Upper lobe of left lung (tissue), 6 donors: ENCODE measurements around the gene TTYH3. TPM values are rescaled to one million over a fixed set of nuclear protein-coding genes. Genes with fewer than 3 reads are reported as not detected.

Source experiments
- ATAC-seq, 2 donors: fragments of 200-7000 bp; cut with Tn5 transposase; one replicate each; pipeline ENCODE4 v1.9.1; 2022; ENCODE audit warnings: mild to moderate bottlenecking in 2 of 2, moderate library complexity in 2 of 2; ENCODE audit not compliant: low FRiP score in 2 of 2
- DNase-seq, 2 donors: peaks; one replicate each; pipeline ENCODE4 v3.0.0-alpha.2; 2019 to 2020
- H3K27ac ChIP-seq, 4 donors: fragments of 200-600 bp; sonication (generic); one replicate each; pipeline ENCODE4 v1.5.1; 2016 to 2019
- H3K27me3 ChIP-seq, 4 donors: fragments of 200-600 bp; sonication (generic); one replicate each; pipeline ENCODE4 v1.5.1; 2017 to 2019
- H3K36me3 ChIP-seq, 4 donors: fragments of 200-600 bp; sonication (generic); one replicate each; pipeline ENCODE4 v1.5.1; 2016 to 2019
- H3K4me1 ChIP-seq, 4 donors: fragments of 200-600 bp; sonication (generic); one replicate each; pipeline ENCODE4 v1.5.1; 2018 to 2019
- H3K4me3 ChIP-seq, 4 donors: fragments of 200-600 bp; sonication (generic); one replicate each; pipeline ENCODE4 v1.5.1; 2017 to 2019; ENCODE audit warnings: mild to moderate bottlenecking in 2 of 4, moderate library complexity in 1 of 4
- H3K9me3 ChIP-seq, 4 donors: fragments of 200-600 bp; sonication (generic); one replicate each; pipeline ENCODE4 v1.5.1; 2018 to 2019
- EP300 ChIP-seq, 4 donors: sonication (generic); formaldehyde crosslinking; IDR thresholded peaks; one replicate each; pipeline ENCODE4 v1.5.1; 2017; ENCODE audit warnings: antibody characterized with exemption in 4 of 4, control low read depth in 2 of 4
- POLR2A ChIP-seq, 4 donors: fragments of 450-650 bp; IDR thresholded peaks; one replicate each; pipeline ENCODE4 v1.5.1; 2016 to 2017; ENCODE audit warnings: antibody characterized with exemption in 4 of 4, mild to moderate bottlenecking in 2 of 4
- POLR2AphosphoS5 ChIP-seq, 2 donors: sonication (generic); formaldehyde crosslinking; IDR thresholded peaks; one replicate each; pipeline ENCODE4 v1.5.1; 2017; ENCODE audit warnings: antibody characterized with exemption in 2 of 2
- WGBS, 2 donors: methylation state at CpG; one replicate each; pipeline ENCODE4 v1.1.5; 2017 to 2018; 5-methylcytosine and 5-hydroxymethylcytosine counted together
- total RNA-seq, 6 donors: library from RNA; depleted of rRNA in 4 of 6; stranded (reverse); fragments of >200 nt in 4 of 6; gene quantifications; one replicate each; pipeline versions ENCODE4 v1.1.0 to v1.2.1, GENCODE V29; 2016 to 2021
- TF ChIP-seq, protein P1 (sequence below), 6 experiments: fragments of 450-650 bp in 4 of 6; fragments of 200-600 bp in 2 of 6; sonication (generic) in 2 of 6; IDR thresholded peaks; one replicate each; pipeline ENCODE4 v1.5.1; 2016 to 2019; ENCODE audit warnings: antibody characterized with exemption in 6 of 6
- donor health status: DM: no; HTN: no; CAD: no; lungs with moderate emphysema.
- donor health status: DM: no; HTN: yes; CAD: no; lungs with severe emphysema.

Gene TTYH3
- total RNA-seq, 6 donors from 2014 or later: 16.5 to 69.6 (median 58.1) TPM

DNA sequence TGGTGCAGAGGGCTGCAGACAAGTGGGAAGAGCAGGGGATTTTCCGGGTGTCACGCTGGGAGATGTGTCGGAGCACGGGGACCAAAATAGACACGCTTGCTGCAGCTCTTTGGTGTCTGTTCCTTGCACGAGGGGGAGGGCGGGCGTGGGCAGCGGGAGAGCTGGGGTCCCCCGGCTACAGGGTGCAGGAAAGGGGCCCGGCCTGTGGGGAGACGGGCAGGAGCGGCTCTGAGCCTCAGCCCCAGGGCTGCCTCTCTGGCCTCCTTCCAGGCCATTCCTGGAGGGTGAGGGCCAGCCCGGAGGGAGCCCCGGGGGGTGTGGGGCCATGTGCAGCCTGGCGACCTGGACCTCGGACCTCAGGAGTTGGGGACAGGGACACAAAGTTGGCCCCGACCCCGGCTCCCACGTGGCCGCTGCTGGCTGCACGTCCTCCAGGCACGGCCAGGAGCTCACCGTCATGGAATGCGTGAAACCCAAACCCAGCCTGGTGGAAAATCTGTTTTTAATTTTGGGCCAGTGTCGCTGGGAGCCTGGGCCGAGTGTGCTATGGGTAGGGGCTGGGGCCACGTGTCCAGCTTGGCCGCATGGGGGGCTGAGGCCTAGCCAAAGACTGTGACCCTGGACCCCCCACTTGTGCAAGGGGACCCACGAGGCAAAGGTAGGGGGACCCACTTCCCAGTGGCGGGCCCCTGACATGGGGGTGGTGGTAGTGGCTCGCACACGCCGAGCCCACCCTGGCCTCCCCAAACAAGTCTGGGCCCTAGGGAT is 6.6 kb downstream of the TTYH3 start:
- Histone ChIP-seq H3K27ac (peak overlapping the region in 3 of 4 donors; percentile 52 to 93 (median 68)), H3K4me3 (no peak overlapping the region), H3K9me3 (no peaks in the 10 kb centered on the region), H3K4me1 (peaks cover 69 to 98% (median 79%) of the 10 kb centered on the region in 4 donors), H3K27me3 (no peaks in the 10 kb centered on the region), H3K36me3 (no peaks in the 10 kb centered on the region)
- DNase-seq (peak in 1 of 2 donors; percentile 82), ATAC-seq (peak in 1 of 2 donors; percentile 10)
- TF ChIP-seq EP300 (IDR thresholded peaks at IDR 0.05) (no peak), POLR2A (IDR thresholded peaks at IDR 0.05) (no peak), POLR2AphosphoS5 (IDR thresholded peaks at IDR 0.05) (no peak)
- TF ChIP-seq, protein P1, sequence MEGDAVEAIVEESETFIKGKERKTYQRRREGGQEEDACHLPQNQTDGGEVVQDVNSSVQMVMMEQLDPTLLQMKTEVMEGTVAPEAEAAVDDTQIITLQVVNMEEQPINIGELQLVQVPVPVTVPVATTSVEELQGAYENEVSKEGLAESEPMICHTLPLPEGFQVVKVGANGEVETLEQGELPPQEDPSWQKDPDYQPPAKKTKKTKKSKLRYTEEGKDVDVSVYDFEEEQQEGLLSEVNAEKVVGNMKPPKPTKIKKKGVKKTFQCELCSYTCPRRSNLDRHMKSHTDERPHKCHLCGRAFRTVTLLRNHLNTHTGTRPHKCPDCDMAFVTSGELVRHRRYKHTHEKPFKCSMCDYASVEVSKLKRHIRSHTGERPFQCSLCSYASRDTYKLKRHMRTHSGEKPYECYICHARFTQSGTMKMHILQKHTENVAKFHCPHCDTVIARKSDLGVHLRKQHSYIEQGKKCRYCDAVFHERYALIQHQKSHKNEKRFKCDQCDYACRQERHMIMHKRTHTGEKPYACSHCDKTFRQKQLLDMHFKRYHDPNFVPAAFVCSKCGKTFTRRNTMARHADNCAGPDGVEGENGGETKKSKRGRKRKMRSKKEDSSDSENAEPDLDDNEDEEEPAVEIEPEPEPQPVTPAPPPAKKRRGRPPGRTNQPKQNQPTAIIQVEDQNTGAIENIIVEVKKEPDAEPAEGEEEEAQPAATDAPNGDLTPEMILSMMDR (IDR thresholded peaks at IDR 0.05): no peak
- WGBS, 2 donors: 72 to 92% methylated on average over 11 to 25 of the region's 34 CpGs

DNA sequence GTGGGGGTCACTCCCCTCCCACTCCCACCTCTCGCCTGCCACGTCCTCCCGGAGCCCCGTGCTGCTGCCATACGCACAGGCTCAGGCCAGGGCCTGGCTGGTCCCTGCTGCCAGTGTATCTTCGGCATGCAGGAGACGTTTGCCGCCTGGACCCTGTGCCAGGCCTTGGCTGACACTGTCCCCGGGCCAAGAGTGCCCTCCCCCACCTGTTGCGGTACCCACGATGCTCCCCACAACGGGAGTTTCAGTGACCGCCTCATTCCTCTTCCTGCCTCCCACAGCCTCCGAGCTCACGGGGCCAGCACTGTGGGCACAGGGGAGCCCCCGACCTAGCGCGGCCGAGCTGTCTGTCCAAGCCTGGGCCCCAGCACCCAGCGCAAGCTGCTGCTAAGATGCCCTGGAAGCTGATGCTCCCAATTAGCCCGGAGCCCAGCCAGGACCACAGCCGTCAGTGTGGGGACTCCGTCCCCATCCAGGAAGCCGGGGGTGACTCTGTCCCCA is 7.4 kb downstream of the TTYH3 start:
- TF ChIP-seq, protein P1 (IDR thresholded peaks at IDR 0.05): no peak
- TF ChIP-seq POLR2A (IDR thresholded peaks at IDR 0.05) (no peak), POLR2AphosphoS5 (IDR thresholded peaks at IDR 0.05) (no peak), EP300 (IDR thresholded peaks at IDR 0.05) (no peak)
- no peaks in the 10 kb centered on the region for H3K36me3 ChIP-seq
- H3K4me3 ChIP-seq: no peak overlapping the region
- peak overlapping the region in 2 of 4 donors; percentile 44 to 93 for H3K27ac ChIP-seq
- 84 to 95% methylated on average over 8 to 14 of the region's 24 CpGs for WGBS, 2 donors
- H3K4me1 ChIP-seq: peaks cover 70 to 98% (median 78%) of the 10 kb centered on the region in 4 donors
- ATAC-seq (no peak), DNase-seq (peak in 1 of 2 donors; percentile 78)
- H3K27me3 ChIP-seq: no peaks in the 10 kb centered on the region
- no peaks in the 10 kb centered on the region for H3K9me3 ChIP-seq

DNA sequence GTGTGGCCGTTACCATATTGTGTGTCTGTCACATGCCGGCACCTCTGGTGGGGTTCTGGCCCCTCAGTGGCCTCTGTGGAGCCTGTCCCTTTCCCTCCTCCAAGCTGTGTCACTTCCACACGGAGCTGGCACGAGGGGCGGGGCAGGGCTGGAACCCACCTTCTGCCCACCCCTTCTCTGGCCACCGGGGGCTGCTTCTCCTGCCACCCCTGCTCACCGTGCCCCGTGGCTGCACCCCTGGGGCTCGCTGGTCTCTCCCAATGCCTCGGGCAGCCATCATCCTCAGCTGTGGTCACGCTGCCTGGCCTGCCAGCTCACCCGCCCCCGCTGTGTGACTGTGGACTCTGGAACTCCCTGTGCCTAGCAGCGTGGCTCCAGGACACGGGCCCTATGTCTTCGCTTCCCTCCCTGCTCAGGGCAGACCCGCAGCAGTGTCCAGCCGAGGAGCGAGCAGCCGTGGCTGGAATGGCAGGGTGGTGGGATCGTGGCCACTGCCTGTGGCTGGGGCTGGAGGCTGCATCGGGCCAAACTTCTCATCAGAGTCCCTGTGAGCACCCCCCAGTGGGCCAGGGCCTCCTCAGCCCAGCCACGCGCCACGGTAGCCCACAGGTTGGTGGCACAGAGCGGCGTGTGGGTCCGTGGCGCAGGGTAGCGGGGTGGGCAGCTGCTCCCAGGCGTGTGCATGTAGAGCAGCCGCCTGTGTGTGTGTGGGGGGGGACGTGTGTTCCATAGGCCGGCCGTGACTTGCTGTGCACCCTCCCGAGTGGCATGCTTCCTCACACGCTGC is 8.1 kb downstream of the TTYH3 start:
- no peaks in the 10 kb centered on the region for H3K27me3 ChIP-seq
- no peak overlapping the region for H3K4me3 ChIP-seq
- WGBS, 2 donors: 83 to 91% methylated on average over 10 to 31 of the region's 37 CpGs
- peak overlapping the region in 2 of 4 donors; percentile 88 to 93 for H3K27ac ChIP-seq
- peaks cover 70 to 98% (median 78%) of the 10 kb centered on the region in 4 donors for H3K4me1 ChIP-seq
- no peaks in the 10 kb centered on the region for H3K36me3 ChIP-seq
- DNase-seq (peak in 1 of 2 donors; percentile 74), ATAC-seq (no peak)
- no peak for TF ChIP-seq POLR2A (IDR thresholded peaks at IDR 0.05)
- no peak for TF ChIP-seq EP300 (IDR thresholded peaks at IDR 0.05)
- TF ChIP-seq, protein P1 (IDR thresholded peaks at IDR 0.05): no peak
- TF ChIP-seq POLR2AphosphoS5 (IDR thresholded peaks at IDR 0.05): no peak
- no peaks in the 10 kb centered on the region for H3K9me3 ChIP-seq

DNA sequence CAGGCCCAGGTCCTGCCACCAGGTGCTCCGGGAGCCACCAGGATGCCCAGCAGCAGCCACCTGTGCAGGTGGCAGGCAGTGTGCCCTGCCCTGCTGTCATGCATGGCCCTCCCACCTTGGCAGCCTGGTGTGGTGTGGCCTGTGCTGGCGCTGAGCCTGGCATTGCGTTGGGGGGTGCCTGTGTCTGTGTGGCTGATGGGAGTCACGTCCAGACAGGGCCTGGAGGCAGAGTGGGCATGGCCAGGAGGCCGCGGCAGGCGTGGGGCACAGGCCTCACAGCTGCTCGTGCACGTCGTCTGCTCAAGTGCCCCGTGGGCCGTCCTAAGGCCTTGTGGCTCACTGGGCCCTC is 8.7 kb downstream of the TTYH3 start:
- Histone ChIP-seq H3K36me3 (no peaks in the 10 kb centered on the region), H3K9me3 (no peaks in the 10 kb centered on the region), H3K27ac (peak overlapping the region in 3 of 4 donors; percentile 74 to 93 (median 88)), H3K4me3 (no peak overlapping the region), H3K4me1 (peaks cover 71 to 98% (median 79%) of the 10 kb centered on the region in 4 donors), H3K27me3 (no peaks in the 10 kb centered on the region)
- peak in 1 of 2 donors; percentile 86 for DNase-seq
- TF ChIP-seq POLR2A (IDR thresholded peaks at IDR 0.05): no peak
- TF ChIP-seq POLR2AphosphoS5 (IDR thresholded peaks at IDR 0.05): no peak
- TF ChIP-seq, protein P1 (IDR thresholded peaks at IDR 0.05): peak in 1 of 6 experiments; percentile 18
- TF ChIP-seq EP300 (IDR thresholded peaks at IDR 0.05): no peak
- WGBS, 2 donors: 71 to 80% methylated on average over 2 to 11 of the region's 12 CpGs
- ATAC-seq: no peak
